Endothelial cell (in vitro differentiated cells): Measurements from ENCODE around the gene GPR68. TPM values are rescaled to one million over a fixed set of nuclear protein-coding genes. Genes with fewer than 3 reads are reported as not detected.
"Not testable (repeated sequence)": the region's sequence is repeated elsewhere in the genome, so short reads cannot be mapped to it uniquely, and the experiment has no call there.

Source experiments
- DNase-seq: peaks from one replicate; pipeline ENCODE4 v3.0.0; 2021; ENCODE audit warnings: low spot score
- H3K27ac Mint-ChIP-seq: one replicate; pipeline ENCODE4 v1.8.0; 2021; ENCODE audit warnings: mixed read lengths, inconsistent platforms; ENCODE audit not compliant: unreplicated experiment
- H3K27me3 Mint-ChIP-seq: one replicate; pipeline ENCODE4 v1.8.0; 2021; ENCODE audit warnings: mild to moderate bottlenecking, moderate library complexity, mixed read lengths, inconsistent platforms; ENCODE audit not compliant: unreplicated experiment
- H3K36me3 Mint-ChIP-seq: one replicate; pipeline ENCODE4 v1.8.0; 2021; ENCODE audit warnings: mild to moderate bottlenecking, low read depth, mixed read lengths, inconsistent platforms; ENCODE audit not compliant: unreplicated experiment
- H3K4me1 Mint-ChIP-seq: one replicate; pipeline ENCODE4 v1.8.0; 2021; ENCODE audit warnings: mild to moderate bottlenecking, mixed read lengths, inconsistent platforms; ENCODE audit not compliant: unreplicated experiment
- H3K4me3 Mint-ChIP-seq: one replicate; pipeline ENCODE4 v1.8.0; 2021; ENCODE audit warnings: mild to moderate bottlenecking, mixed read lengths, inconsistent platforms; ENCODE audit not compliant: unreplicated experiment
- H3K9me3 Mint-ChIP-seq: one replicate; pipeline ENCODE4 v1.8.0; 2021; ENCODE audit warnings: mixed read lengths, inconsistent platforms; ENCODE audit not compliant: unreplicated experiment
- CTCF ChIP-seq: fragments of 200-600 bp; sonication (generic); IDR thresholded peaks from one replicate; pipeline ENCODE4 v1.5.0; 2021; ENCODE audit warnings: antibody characterized with exemption; ENCODE audit not compliant: unreplicated experiment
- total RNA-seq: library from RNA; stranded (reverse); fragmentation: NEBNext Ultra II Directional; extraction: Animal tissue kit (Norgen Biotek cat#: 25700); gene quantifications from one replicate; pipeline ENCODE4 v1.2.1, GENCODE V29; 2021; ENCODE audit not compliant: unreplicated experiment

GPR68 gene
- total RNA-seq, 1 donor from 2014 or later, result 5.4 TPM

GRCh38 chr14:91184559-91184958 lies 59.9 kb downstream of the GPR68 start:
- no peak for TF ChIP-seq CTCF
- no peak overlapping the region for H3K27ac Mint-ChIP-seq
- no peaks in the 10 kb centered on the region for H3K9me3 Mint-ChIP-seq
- no peaks in the 10 kb centered on the region for H3K4me1 Mint-ChIP-seq
- no peak overlapping the region for H3K4me3 Mint-ChIP-seq
- no peaks in the 10 kb centered on the region for H3K27me3 Mint-ChIP-seq
- no peak for DNase-seq
- peaks cover 34% of the 10 kb centered on the region for H3K36me3 Mint-ChIP-seq

DNA sequence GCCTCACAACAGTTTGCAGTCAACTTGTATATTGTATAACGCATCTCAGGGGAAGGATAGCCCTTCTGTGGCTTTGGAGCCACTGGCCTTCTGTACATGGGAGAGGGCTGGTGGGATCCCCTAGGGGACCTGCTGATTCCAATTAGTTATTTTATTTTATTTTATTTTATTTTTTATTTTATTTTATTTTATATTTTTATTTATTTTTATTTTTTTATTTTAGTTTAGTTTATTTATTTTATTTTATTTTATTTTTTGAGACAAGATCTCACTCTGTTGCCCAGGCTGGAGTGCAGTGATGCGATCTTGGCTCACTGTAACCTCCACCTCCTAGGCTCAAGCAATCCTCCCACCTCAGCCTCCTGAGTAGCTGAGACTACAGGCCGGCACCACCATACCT lies 61.8 kb downstream of the GPR68 start:
- H3K36me3 Mint-ChIP-seq, result peaks cover 20% of the 10 kb centered on the region
- not testable (repeated sequence) for H3K27me3 Mint-ChIP-seq, H3K9me3 Mint-ChIP-seq, H3K4me1 Mint-ChIP-seq, H3K4me3 Mint-ChIP-seq, DNase-seq, H3K27ac Mint-ChIP-seq

Other genes starting within 250 kb of the GPR68 start
- gene RPS6KA5, start 184.1 kb downstream of the GPR68 start, total RNA-seq, result 13.8 TPM
- gene DGLUCY, start 130.6 kb downstream of the GPR68 start, total RNA-seq, result 65.1 TPM
- 48.2 TPM for gene CCDC88C, start 173.1 kb upstream of the GPR68 start, total RNA-seq